WI38 (cell line): ENCODE measurements around the gene ZIM2.

Experiments
- H3K4me3 ChIP-seq: 2 replicates; pipeline ENCODE4 v1.5.1; 2011; ENCODE audit warnings: low read depth, mild to moderate bottlenecking, control low read depth, low read length
- TF ChIP-seq, protein P1 (sequence below): IDR thresholded peaks from 2 replicates; pipeline ENCODE4 v1.5.1; 2012; ENCODE audit warnings: low read depth, mild to moderate bottlenecking, control low read depth, low read length

ZIM2 gene

DNA sequence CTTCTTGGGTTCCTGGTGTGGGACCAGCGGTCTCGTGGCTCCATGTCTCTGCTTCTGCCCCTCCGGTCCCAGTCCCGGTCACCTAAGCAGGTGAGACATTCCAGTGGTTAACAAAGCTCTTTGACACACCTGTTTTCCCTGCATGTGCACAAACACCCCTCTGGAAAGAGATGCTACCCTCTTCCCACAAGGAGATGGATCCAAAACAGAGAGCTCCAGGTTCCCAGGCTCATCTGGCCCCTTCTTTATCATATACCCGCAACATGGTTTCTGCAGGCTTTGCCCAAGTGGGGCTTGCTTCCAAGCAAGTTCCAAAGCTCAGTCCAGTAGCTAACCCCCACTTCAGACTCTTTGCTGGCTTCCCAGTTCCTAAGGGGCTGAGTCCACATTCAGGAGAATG is 17.8 kb downstream of the ZIM2 start:
- TF ChIP-seq, protein P1, sequence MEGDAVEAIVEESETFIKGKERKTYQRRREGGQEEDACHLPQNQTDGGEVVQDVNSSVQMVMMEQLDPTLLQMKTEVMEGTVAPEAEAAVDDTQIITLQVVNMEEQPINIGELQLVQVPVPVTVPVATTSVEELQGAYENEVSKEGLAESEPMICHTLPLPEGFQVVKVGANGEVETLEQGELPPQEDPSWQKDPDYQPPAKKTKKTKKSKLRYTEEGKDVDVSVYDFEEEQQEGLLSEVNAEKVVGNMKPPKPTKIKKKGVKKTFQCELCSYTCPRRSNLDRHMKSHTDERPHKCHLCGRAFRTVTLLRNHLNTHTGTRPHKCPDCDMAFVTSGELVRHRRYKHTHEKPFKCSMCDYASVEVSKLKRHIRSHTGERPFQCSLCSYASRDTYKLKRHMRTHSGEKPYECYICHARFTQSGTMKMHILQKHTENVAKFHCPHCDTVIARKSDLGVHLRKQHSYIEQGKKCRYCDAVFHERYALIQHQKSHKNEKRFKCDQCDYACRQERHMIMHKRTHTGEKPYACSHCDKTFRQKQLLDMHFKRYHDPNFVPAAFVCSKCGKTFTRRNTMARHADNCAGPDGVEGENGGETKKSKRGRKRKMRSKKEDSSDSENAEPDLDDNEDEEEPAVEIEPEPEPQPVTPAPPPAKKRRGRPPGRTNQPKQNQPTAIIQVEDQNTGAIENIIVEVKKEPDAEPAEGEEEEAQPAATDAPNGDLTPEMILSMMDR: no peak
- H3K4me3 ChIP-seq: no peak overlapping the region

- TF ChIP-seq, protein P1: no peak
- no peak overlapping the region for H3K4me3 ChIP-seq
Observed at GRCh38 chr19:56821675-56822074, 18.9 kb downstream of the ZIM2 start.

GRCh38 chr19:56821209-56821608 is 19.3 kb downstream of the ZIM2 start:
- no peak overlapping the region for H3K4me3 ChIP-seq
- TF ChIP-seq, protein P1: no peak

DNA sequence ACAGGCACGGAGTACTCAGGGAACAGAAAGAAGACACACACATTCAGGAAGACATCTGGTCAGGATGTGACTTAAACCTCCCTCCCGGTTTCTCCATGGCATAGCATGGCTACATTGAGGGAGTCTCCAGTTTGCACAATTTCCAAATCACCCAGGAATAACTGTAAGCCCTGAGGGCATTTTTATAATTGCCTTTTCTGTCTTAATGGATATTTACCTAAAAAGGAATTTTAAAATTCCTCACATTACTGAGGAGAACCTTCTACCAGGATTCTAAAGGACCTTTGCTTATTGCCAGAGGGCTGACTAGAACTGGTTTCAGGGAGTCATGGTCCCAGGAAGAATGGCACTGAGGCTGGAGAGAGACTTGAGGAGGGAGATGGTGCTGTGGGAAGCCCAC is 21.4 kb downstream of the ZIM2 start:
- H3K4me3 ChIP-seq: no peak overlapping the region
- TF ChIP-seq, protein P1: no peak

GRCh38 chr19:56814656-56815055 is 25.9 kb downstream of the ZIM2 start:
- no peak overlapping the region for H3K4me3 ChIP-seq
- TF ChIP-seq, protein P1: no peak

- TF ChIP-seq, protein P1: no peak
Observed at GRCh38 chr19:56813531-56813930, 27.0 kb downstream of the ZIM2 start.

GRCh38 chr19:56811480-56811879 is 29.0 kb downstream of the ZIM2 start:
- TF ChIP-seq, protein P1: no peak
- H3K4me3 ChIP-seq: no peak overlapping the region

More at GRCh38 chr19:56813531-56813930, 27.0 kb downstream of the ZIM2 start:
- H3K4me3 ChIP-seq: no peak overlapping the region
